Measurements from ENCODE around the gene CELF2. TPM values are rescaled to one million over a fixed set of nuclear protein-coding genes. Genes with fewer than 3 reads are reported as not detected.

Gene CELF2
- total and polyA plus RNA-seq, 9 of the 15 experiments (the other 6 are each of a cell fraction or from before 2014, with no cell fraction given) = 4.0 to 20.3 (median 11.1) TPM

DNA sequence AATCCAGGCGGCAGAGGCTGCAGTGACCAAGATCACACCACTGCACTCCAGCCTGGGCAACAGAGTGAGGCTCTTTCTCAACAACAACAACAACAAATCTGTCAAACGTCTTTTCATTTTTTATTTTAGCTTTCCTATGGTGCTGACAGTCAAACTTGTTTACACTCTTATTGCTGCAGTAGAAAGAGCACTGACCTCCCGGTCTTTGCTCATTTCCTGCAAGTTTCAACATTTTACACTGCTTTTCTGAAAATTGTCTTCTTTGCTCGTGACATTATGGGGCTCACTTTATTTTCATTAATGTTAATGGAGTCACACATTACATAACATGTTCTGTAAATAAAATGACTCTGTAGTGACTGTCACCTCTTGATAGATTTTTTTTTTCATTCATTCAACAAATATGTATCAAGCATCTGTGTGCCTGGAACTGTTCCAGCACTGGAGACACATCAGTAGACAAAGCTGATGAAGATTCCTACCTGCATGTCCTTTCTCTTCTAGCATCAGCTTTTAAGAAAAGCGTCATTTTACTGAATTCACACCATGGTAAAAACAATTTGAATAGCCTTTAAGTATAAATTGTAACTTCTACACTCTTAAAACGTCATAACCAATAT lies 277.3 kb downstream of the CELF2 start (continued):
- no peak for TF ChIP-seq RB1 (IDR thresholded peaks at IDR 0.05; ENCODE audit: low read depth)

DNA sequence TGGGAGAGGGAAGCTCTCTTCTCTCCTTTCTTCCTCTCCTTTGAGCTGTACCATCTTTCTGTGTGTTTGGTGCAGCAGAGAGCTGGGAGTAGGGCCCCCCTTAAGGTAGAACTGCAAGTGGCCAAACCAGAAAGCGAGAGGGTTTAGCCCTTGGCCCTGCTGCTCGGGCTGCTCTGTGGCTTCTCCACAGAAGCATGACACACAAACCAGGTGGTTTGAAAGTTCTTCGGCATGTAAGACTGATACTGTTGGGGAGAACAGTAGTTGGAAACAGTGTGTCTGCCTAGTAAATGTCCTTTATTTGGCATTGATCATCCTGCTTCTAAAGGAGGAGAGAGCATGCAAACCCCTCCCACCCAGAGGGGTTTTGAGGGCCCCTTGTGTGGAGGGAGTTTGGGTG lies 277.8 kb downstream of the CELF2 start:
- Histone ChIP-seq H3K27me3 (ENCODE audit: control insufficient read depth in 2 of 2, insufficient read depth in 2 of 2, low read length in 2 of 2) (no peaks in the 10 kb centered on the region), H4K20me1 (replicated peaks; ENCODE audit: control insufficient read depth, insufficient read depth, low read length) (no peaks in the 10 kb centered on the region), H3K79me2 (ENCODE audit: control insufficient read depth, insufficient read depth, low read length) (no peaks in the 10 kb centered on the region), H3K9ac (ENCODE audit: insufficient read depth in 1 of 2, low read depth in 2 of 2, low read length in 2 of 2) (no peak overlapping the region), H3K36me3 (ENCODE audit: control insufficient read depth, insufficient read depth, low read length) (no peaks in the 10 kb centered on the region), H2AFZ (ENCODE audit: low read depth, low read length) (no peak overlapping the region), H3K4me3 (no peak overlapping the region), H3K4me2 (ENCODE audit: insufficient read depth, low read length) (no peak overlapping the region), H3K9me1 (ENCODE audit: control insufficient read depth, insufficient read depth, low read length) (no peaks in the 10 kb centered on the region), H3K9me3 (replicated peaks; ENCODE audit: control insufficient read depth, insufficient read depth, low read depth, low read length) (no peaks in the 10 kb centered on the region), H3K27ac (ENCODE audit: extremely low read depth, low read depth, low read length) (no peak overlapping the region), H3K4me1 (replicated peaks in 1 of 2; ENCODE audit: control insufficient read depth in 2 of 2, insufficient read depth in 2 of 2, low read length in 2 of 2) (no peaks in the 10 kb centered on the region; a peak in 1 of 5 replicates)
- FAIRE-seq = no peak
- no peak for ATAC-seq
- TF ChIP-seq SMARCA4 (IDR thresholded peaks at IDR 0.05) (no peak), NBN (IDR thresholded peaks at IDR 0.05; ENCODE audit: low read depth) (no peak)
- in situ Hi-C loops (cut with MboI) = no loop called here
- POLR2A ChIA-PET = no interaction called here
- no TSS peak for BruUV-seq (replicated peaks)
- intact Hi-C loops (cut with micrococcal nuclease) = no loop called here
- 26% methylated on average over 3 of the region's 3 CpGs for WGBS (ENCODE audit: insufficient coverage, low coverage, missing lambda C conversion rate)
- DNase-seq (ENCODE audit: extremely low read depth in 1 of 4, low spot score in 3 of 4) = no peak
- CTCF ChIA-PET (ENCODE audit: low intra/inter-chr PET ratio) = no interaction called here

DNA sequence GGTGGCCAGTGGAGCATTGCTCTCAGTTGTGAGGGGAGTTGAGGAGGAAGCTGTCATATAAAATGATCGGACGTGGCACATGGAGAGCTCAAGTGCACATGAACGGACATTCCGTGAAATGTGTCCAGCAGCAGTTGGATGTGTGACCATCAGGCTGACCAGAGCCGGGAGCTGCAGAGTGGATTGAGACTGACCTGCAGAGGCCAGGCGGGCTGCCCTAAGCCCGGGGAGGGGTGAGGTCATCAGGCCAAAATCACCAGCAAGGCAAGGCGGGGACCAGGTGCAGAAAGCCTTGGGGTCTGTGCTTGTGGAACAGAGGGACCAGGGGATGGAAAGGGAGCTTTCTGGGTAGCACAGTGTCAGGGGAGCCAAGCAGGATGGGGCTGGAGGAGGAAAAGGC lies 279.5 kb downstream of the CELF2 start:
- H3K27me3 ChIP-seq (ENCODE audit: control insufficient read depth in 2 of 2, insufficient read depth in 2 of 2, low read length in 2 of 2) = no peaks in the 10 kb centered on the region
- H3K36me3 ChIP-seq (ENCODE audit: control insufficient read depth, insufficient read depth, low read length) = no peaks in the 10 kb centered on the region
- intact Hi-C loops (cut with micrococcal nuclease) = no loop called here
- no peak overlapping the region for H3K27ac ChIP-seq (ENCODE audit: extremely low read depth, low read depth, low read length)
- DNase-seq (ENCODE audit: extremely low read depth in 1 of 4, low spot score in 3 of 4) = no peak
- H3K9ac ChIP-seq (ENCODE audit: insufficient read depth in 1 of 2, low read depth in 2 of 2, low read length in 2 of 2) = no peak overlapping the region
- no TSS peak for BruUV-seq (replicated peaks)
- CTCF ChIA-PET (ENCODE audit: low intra/inter-chr PET ratio) = no interaction called here
- POLR2A ChIA-PET = interaction anchor here (0.6 kb wide), 2 partner anchors 104 to 335 kb away, joined by 3 read pairs; no protein-coding TSS in a partner anchor
- H3K4me3 ChIP-seq = no peak overlapping the region
- H3K4me2 ChIP-seq (ENCODE audit: insufficient read depth, low read length) = no peak overlapping the region
- H3K4me1 ChIP-seq (replicated peaks in 1 of 2; ENCODE audit: control insufficient read depth in 2 of 2, insufficient read depth in 2 of 2, low read length in 2 of 2) = no peaks in the 10 kb centered on the region; a peak in 1 of 5 replicates
- H2AFZ ChIP-seq (ENCODE audit: low read depth, low read length) = no peak overlapping the region
- no peak for FAIRE-seq
- whole genome bisulfite sequencing (ENCODE audit: insufficient coverage, low coverage, missing lambda C conversion rate) = 60% methylated on average over 8 of the region's 8 CpGs
- H3K9me1 ChIP-seq (ENCODE audit: control insufficient read depth, insufficient read depth, low read length) = no peaks in the 10 kb centered on the region
- no peaks in the 10 kb centered on the region for H3K9me3 ChIP-seq (replicated peaks; ENCODE audit: control insufficient read depth, insufficient read depth, low read depth, low read length)
- in situ Hi-C loops (cut with MboI) = no loop called here
- no peaks in the 10 kb centered on the region for H4K20me1 ChIP-seq (replicated peaks; ENCODE audit: control insufficient read depth, insufficient read depth, low read length)
- no peaks in the 10 kb centered on the region for H3K79me2 ChIP-seq (ENCODE audit: control insufficient read depth, insufficient read depth, low read length)
- no peak for ATAC-seq
- TF ChIP-seq, protein P1, sequence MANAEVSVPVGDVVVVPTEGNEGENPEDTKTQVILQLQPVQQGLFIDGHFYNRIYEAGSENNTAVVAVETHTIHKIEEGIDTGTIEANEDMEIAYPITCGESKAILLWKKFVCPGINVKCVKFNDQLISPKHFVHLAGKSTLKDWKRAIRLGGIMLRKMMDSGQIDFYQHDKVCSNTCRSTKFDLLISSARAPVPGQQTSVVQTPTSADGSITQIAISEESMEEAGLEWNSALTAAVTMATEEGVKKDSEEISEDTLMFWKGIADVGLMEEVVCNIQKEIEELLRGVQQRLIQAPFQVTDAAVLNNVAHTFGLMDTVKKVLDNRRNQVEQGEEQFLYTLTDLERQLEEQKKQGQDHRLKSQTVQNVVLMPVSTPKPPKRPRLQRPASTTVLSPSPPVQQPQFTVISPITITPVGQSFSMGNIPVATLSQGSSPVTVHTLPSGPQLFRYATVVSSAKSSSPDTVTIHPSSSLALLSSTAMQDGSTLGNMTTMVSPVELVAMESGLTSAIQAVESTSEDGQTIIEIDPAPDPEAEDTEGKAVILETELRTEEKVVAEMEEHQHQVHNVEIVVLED (CRISPR knock-in tag; IDR thresholded peaks at IDR 0.05) = no peak
- TF ChIP-seq, protein P2, sequence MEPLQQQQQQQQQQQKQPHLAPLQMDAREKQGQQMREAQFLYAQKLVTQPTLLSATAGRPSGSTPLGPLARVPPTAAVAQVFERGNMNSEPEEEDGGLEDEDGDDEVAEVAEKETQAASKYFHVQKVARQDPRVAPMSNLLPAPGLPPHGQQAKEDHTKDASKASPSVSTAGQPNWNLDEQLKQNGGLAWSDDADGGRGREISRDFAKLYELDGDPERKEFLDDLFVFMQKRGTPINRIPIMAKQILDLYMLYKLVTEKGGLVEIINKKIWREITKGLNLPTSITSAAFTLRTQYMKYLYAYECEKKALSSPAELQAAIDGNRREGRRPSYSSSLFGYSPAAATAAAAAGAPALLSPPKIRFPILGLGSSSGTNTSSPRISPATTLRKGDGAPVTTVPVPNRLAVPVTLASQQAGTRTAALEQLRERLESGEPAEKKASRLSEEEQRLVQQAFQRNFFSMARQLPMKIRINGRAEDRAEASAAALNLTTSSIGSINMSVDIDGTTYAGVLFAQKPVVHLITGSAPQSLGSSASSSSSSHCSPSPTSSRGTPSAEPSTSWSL (CRISPR knock-in tag; IDR thresholded peaks at IDR 0.05; ENCODE audit: borderline replicate concordance) = no peak
- no peak for TF ChIP-seq KDM4B (IDR thresholded peaks at IDR 0.05; ENCODE audit: borderline replicate concordance in 2 of 2, low read depth in 1 of 2)
- no peak for TF ChIP-seq CAMTA2 (CRISPR knock-in tag; conservative IDR thresholded peaks at IDR 0.05)
- no peak for TF ChIP-seq RBM15 (IDR thresholded peaks at IDR 0.05; ENCODE audit: insufficient read depth, low read length)
- no peak for TF ChIP-seq NR2C2 (CRISPR knock-in tag; IDR thresholded peaks at IDR 0.05)
- no peak for TF ChIP-seq NR2C2 (tag; IDR thresholded peaks at IDR 0.05)
- TF ChIP-seq CHD4 (IDR thresholded peaks at IDR 0.05; ENCODE audit: insufficient read depth, insufficient replicate concordance, low read depth, low read length, poor library complexity, severe bottlenecking) = no peak
- TF ChIP-seq ZNF23 (CRISPR knock-in tag; IDR thresholded peaks at IDR 0.05) = no peak

Measured in K562 (cell line).